T-helper 17 cell (primary cell): Measurements from ENCODE around the gene NCDN. TPM values are rescaled to one million over a fixed set of nuclear protein-coding genes. Genes with fewer than 3 reads are reported as not detected.
"Not testable (repeated sequence)": the region's sequence is repeated elsewhere in the genome, so short reads cannot be mapped to it uniquely, and the experiment has no call there.

Experiments used
- ATAC-seq: fragments of 150-1000 bp; cut with Tn5 transposase; 2 replicates; pipeline ENCODE4 v1.10.0; 2021; ENCODE audit warnings: mild to moderate bottlenecking, moderate library complexity
- DNase-seq, 3 donors: peaks; one replicate each; pipeline versions ENCODE4 v3.0.0 to v3.0.0-alpha.2; 2020 to 2021
- H3K9me3 ChIP-seq: one replicate; pipeline ENCODE4 v1.7.0; 2013; ENCODE audit warnings: low read length, mild to moderate bottlenecking; ENCODE audit not compliant: control insufficient read depth, poor library complexity, severe bottlenecking
- H3K27ac Mint-ChIP-seq: one replicate; pipeline ENCODE4 v1.8.0; 2022; ENCODE audit warnings: mild to moderate bottlenecking, moderate library complexity, mixed read lengths
- H3K27me3 Mint-ChIP-seq: one replicate; pipeline ENCODE4 v1.8.0; 2022; ENCODE audit warnings: mixed read lengths
- H3K36me3 Mint-ChIP-seq: one replicate; pipeline ENCODE4 v1.8.0; 2022; ENCODE audit warnings: low read depth, mixed read lengths
- H3K4me1 Mint-ChIP-seq: one replicate; pipeline ENCODE4 v1.8.0; 2022; ENCODE audit warnings: mild to moderate bottlenecking, mixed read lengths
- H3K4me3 Mint-ChIP-seq: one replicate; pipeline ENCODE4 v1.8.0; 2022; ENCODE audit warnings: mild to moderate bottlenecking, moderate library complexity, mixed read lengths
- total RNA-seq, 4 donors: library from RNA in 2 of 4; stranded (reverse) in 2 of 4; gene quantifications; one replicate each; pipeline ENCODE4 v1.2.3 and lab custom pipeline; 2022 to 2026

The NCDN gene
- total RNA-seq, 2 donors from 2014 or later, result 23.8 to 26.2 TPM

GRCh38 chr1:35577071-35577998 lies 19.7 kb downstream of the NCDN start:
- no peaks in the 10 kb centered on the region for H3K27me3 Mint-ChIP-seq
- H3K4me3 Mint-ChIP-seq, result peak overlapping the region; percentile 95
- H3K36me3 Mint-ChIP-seq, result peaks cover 3% of the 10 kb centered on the region
- ATAC-seq (peak; percentile 75), DNase-seq (peak in 2 of 3 donors; percentile 35)
- no peaks in the 10 kb centered on the region for H3K9me3 ChIP-seq
- peak overlapping the region; percentile 87 for H3K27ac Mint-ChIP-seq
- H3K4me1 Mint-ChIP-seq, result peaks cover 18% of the 10 kb centered on the region

- no peak for ATAC-seq
- Mint-ChIP-seq H3K4me3 (no peak overlapping the region), H3K36me3 (no peaks in the 10 kb centered on the region), H3K27me3 (no peaks in the 10 kb centered on the region), H3K27ac (no peak overlapping the region), H3K4me1 (peaks cover 13% of the 10 kb centered on the region)
- H3K9me3 ChIP-seq, result no peaks in the 10 kb centered on the region
- no peak for DNase-seq
These were observed 23.4 kb downstream of the NCDN start for GRCh38 chr1:35580949-35581388.

- not testable (repeated sequence) for DNase-seq, H3K27ac Mint-ChIP-seq, H3K9me3 ChIP-seq, H3K36me3 Mint-ChIP-seq, H3K4me3 Mint-ChIP-seq, H3K27me3 Mint-ChIP-seq, H3K4me1 Mint-ChIP-seq, ATAC-seq
These were observed 24.0 kb downstream of the NCDN start for GRCh38 chr1:35581621-35582020.

- Mint-ChIP-seq H3K27me3 (no peaks in the 10 kb centered on the region), H3K4me1 (peaks cover 9% of the 10 kb centered on the region), H3K27ac (no peak overlapping the region), H3K36me3 (peaks cover 5% of the 10 kb centered on the region), H3K4me3 (no peak overlapping the region)
- ATAC-seq (no peak), DNase-seq (no peak)
- H3K9me3 ChIP-seq, result no peaks in the 10 kb centered on the region
These were observed 27.7 kb downstream of the NCDN start for GRCh38 chr1:35585281-35585680.

- peak overlapping the region; percentile 43 for H3K27ac Mint-ChIP-seq
These were observed 28.2 kb downstream of the NCDN start for GRCh38 chr1:35585805-35586204.

GRCh38 chr1:35586808-35587207 lies 29.2 kb downstream of the NCDN start:
- H3K4me3 Mint-ChIP-seq, result no peak overlapping the region
- H3K4me1 Mint-ChIP-seq, result peaks cover 12% of the 10 kb centered on the region
- no peaks in the 10 kb centered on the region for H3K9me3 ChIP-seq
- H3K27me3 Mint-ChIP-seq, result no peaks in the 10 kb centered on the region
- no peak overlapping the region for H3K27ac Mint-ChIP-seq
- ATAC-seq (no peak), DNase-seq (no peak)
- peaks cover 7% of the 10 kb centered on the region for H3K36me3 Mint-ChIP-seq

More at GRCh38 chr1:35585805-35586204, 28.2 kb downstream of the NCDN start:
- H3K36me3 Mint-ChIP-seq, H3K4me3 Mint-ChIP-seq, H3K27me3 Mint-ChIP-seq, H3K9me3 ChIP-seq, DNase-seq, H3K4me1 Mint-ChIP-seq, ATAC-seq: not testable (repeated sequence)

- no peak for DNase-seq
These were observed 30.1 kb downstream of the NCDN start for GRCh38 chr1:35587736-35588135.

GRCh38 chr1:35588197-35588910 lies 30.8 kb downstream of the NCDN start:
- Mint-ChIP-seq H3K4me1 (peaks cover 15% of the 10 kb centered on the region), H3K36me3 (peaks cover 7% of the 10 kb centered on the region), H3K4me3 (no peak overlapping the region), H3K27me3 (no peaks in the 10 kb centered on the region), H3K27ac (peak overlapping the region; percentile 56)
- DNase-seq, result no peak
- no peak for ATAC-seq
- no peaks in the 10 kb centered on the region for H3K9me3 ChIP-seq

More at GRCh38 chr1:35587736-35588135, 30.1 kb downstream of the NCDN start:
- no peaks in the 10 kb centered on the region for H3K9me3 ChIP-seq
- Mint-ChIP-seq H3K27ac (peak overlapping the region; percentile 56), H3K4me3 (no peak overlapping the region), H3K4me1 (peaks cover 12% of the 10 kb centered on the region), H3K27me3 (no peaks in the 10 kb centered on the region), H3K36me3 (peaks cover 7% of the 10 kb centered on the region)
- ATAC-seq, result no peak

- H3K27ac Mint-ChIP-seq, result peak overlapping the region; percentile 63
- H3K9me3 ChIP-seq, result no peaks in the 10 kb centered on the region
- DNase-seq (no peak), ATAC-seq (no peak)
- H3K36me3 Mint-ChIP-seq, result peaks cover 7% of the 10 kb centered on the region
- H3K4me3 Mint-ChIP-seq, result peak overlapping the region; percentile 49
- no peaks in the 10 kb centered on the region for H3K27me3 Mint-ChIP-seq
- H3K4me1 Mint-ChIP-seq, result peaks cover 15% of the 10 kb centered on the region
These were observed 32.2 kb downstream of the NCDN start for GRCh38 chr1:35589516-35590427.

GRCh38 chr1:35590476-35591040 lies 33.0 kb downstream of the NCDN start:
- DNase-seq (no peak), ATAC-seq (no peak)
- Mint-ChIP-seq H3K27ac (no peak overlapping the region), H3K4me3 (no peak overlapping the region), H3K27me3 (no peaks in the 10 kb centered on the region), H3K36me3 (peaks cover 7% of the 10 kb centered on the region), H3K4me1 (peaks cover 15% of the 10 kb centered on the region)
- no peaks in the 10 kb centered on the region for H3K9me3 ChIP-seq

- no peak for ATAC-seq
These were observed 33.6 kb downstream of the NCDN start for GRCh38 chr1:35591211-35591610.

GRCh38 chr1:35592991-35593769 lies 35.6 kb downstream of the NCDN start:
- Mint-ChIP-seq H3K4me3 (no peak overlapping the region), H3K4me1 (peaks cover 22% of the 10 kb centered on the region), H3K27me3 (no peaks in the 10 kb centered on the region), H3K36me3 (peaks cover 7% of the 10 kb centered on the region), H3K27ac (no peak overlapping the region)
- DNase-seq (no peak), ATAC-seq (no peak)
- H3K9me3 ChIP-seq, result no peaks in the 10 kb centered on the region

More at GRCh38 chr1:35591211-35591610, 33.6 kb downstream of the NCDN start:
- peaks cover 15% of the 10 kb centered on the region for H3K4me1 Mint-ChIP-seq
- H3K4me3 Mint-ChIP-seq, result no peak overlapping the region
- no peak for DNase-seq
- H3K9me3 ChIP-seq, result no peaks in the 10 kb centered on the region
- H3K36me3 Mint-ChIP-seq, result peaks cover 7% of the 10 kb centered on the region
- H3K27me3 Mint-ChIP-seq, result no peaks in the 10 kb centered on the region
- H3K27ac Mint-ChIP-seq, result no peak overlapping the region
